GM23248 (cell line): Measurements from ENCODE around the gene SIPA1L3. TPM values are rescaled to one million over a fixed set of nuclear protein-coding genes. Genes with fewer than 3 reads are reported as not detected.

Experiments
- DNase-seq: peaks from one replicate; pipeline ENCODE4 v3.0.0-alpha.2; 2015
- H2AFZ ChIP-seq: fragments of 200-600 bp; sonication (generic); 2 replicates; pipeline ENCODE4 v1.6.1; 2016; ENCODE audit warnings: antibody characterized with exemption
- H3F3A ChIP-seq: fragments of 200-600 bp; sonication (generic); 2 replicates; pipeline ENCODE4 v1.6.1; 2016; ENCODE audit warnings: mild to moderate bottlenecking, antibody characterized with exemption, mixed run types; ENCODE audit not compliant: insufficient read depth
- H3K27ac ChIP-seq: fragments of 200-600 bp; sonication (generic); 2 replicates; pipeline ENCODE4 v1.5.1; 2016; ENCODE audit warnings: mild to moderate bottlenecking
- H3K27me3 ChIP-seq: fragments of 200-600 bp; sonication (generic); replicated peaks from 2 replicates; pipeline ENCODE4 v1.6.1; 2016; ENCODE audit warnings: mild to moderate bottlenecking; ENCODE audit not compliant: insufficient read depth
- H3K36me3 ChIP-seq: fragments of 200-600 bp; sonication (generic); 2 replicates; pipeline ENCODE4 v1.6.1; 2016; ENCODE audit warnings: low read depth, mild to moderate bottlenecking
- H3K4me1 ChIP-seq: fragments of 200-600 bp; sonication (generic); 2 replicates; pipeline ENCODE4 v1.6.1; 2016; ENCODE audit warnings: mild to moderate bottlenecking; ENCODE audit not compliant: insufficient read depth
- H3K4me2 ChIP-seq: fragments of 200-600 bp; sonication (generic); one replicate; pipeline ENCODE4 v1.6.1; 2016; ENCODE audit warnings: mild to moderate bottlenecking; ENCODE audit not compliant: unreplicated experiment
- H3K4me3 ChIP-seq: fragments of 200-600 bp; sonication (generic); 2 replicates; pipeline ENCODE4 v1.5.1; 2016; ENCODE audit warnings: mild to moderate bottlenecking
- H3K79me2 ChIP-seq: fragments of 200-600 bp; sonication (generic); 2 replicates; pipeline ENCODE4 v1.6.1; 2016; ENCODE audit warnings: mild to moderate bottlenecking; ENCODE audit not compliant: insufficient read depth
- H3K9ac ChIP-seq: fragments of 200-600 bp; sonication (generic); 2 replicates; pipeline ENCODE4 v1.6.1; 2016; ENCODE audit warnings: mild to moderate bottlenecking
- H3K9me2 ChIP-seq: fragments of 200-600 bp; sonication (generic); 2 replicates; pipeline ENCODE4 v1.6.1; 2016; ENCODE audit warnings: mixed run types, mild to moderate bottlenecking, moderate library complexity; ENCODE audit not compliant: insufficient read depth
- H3K9me3 ChIP-seq: fragments of 200-600 bp; sonication (generic); one replicate; pipeline ENCODE4 v1.6.1; 2017; ENCODE audit warnings: low read depth
- H4K20me1 ChIP-seq: fragments of 200-600 bp; sonication (generic); 2 replicates; pipeline ENCODE4 v1.6.0; 2016; ENCODE audit not compliant: insufficient read depth
- EZH2 ChIP-seq: fragments of 200-600 bp; sonication (generic); IDR thresholded peaks from 2 replicates; pipeline ENCODE4 v1.6.1; 2018; ENCODE audit warnings: antibody characterized with exemption, mild to moderate bottlenecking; ENCODE audit not compliant: insufficient read depth, poor library complexity, severe bottlenecking
- EZH2phosphoT487 ChIP-seq: fragments of 200-600 bp; sonication (generic); IDR thresholded peaks from 2 replicates; pipeline ENCODE4 v1.6.1; 2018; ENCODE audit warnings: antibody characterized with exemption, moderate library complexity, mild to moderate bottlenecking, low read depth; ENCODE audit not compliant: insufficient read depth
- WGBS, 2 experiments: methylation state at CpG; one replicate each; pipeline ENCODE4 v1.1.6; 2015 to 2017; ENCODE audit warnings: low lambda C conversion rate in 2 of 2, low coverage in 1 of 2; ENCODE audit errors: missing lambda C conversion rate in 2 of 2; 5-methylcytosine and 5-hydroxymethylcytosine counted together
- in situ Hi-C: fragments of 300-500 bp; cut with MboI; formaldehyde crosslinking; loops from 2 replicates; pipeline ENCODE4 v1.15.0; 2020
- polyA plus RNA-seq: library from polyadenylated mRNA; unstranded; fragments of >200 nt; fragmentation: Nextera tagmentation; extraction: Ambion mirVana; gene quantifications from 2 replicates; pipeline ENCODE4 v1.2.1, GENCODE V29; 2016
- total RNA-seq: library from RNA; depleted of rRNA; stranded (reverse); fragments of >200 nt; shearing (Covaris generic); gene quantifications from 2 replicates; pipeline ENCODE4 v1.2.3, GENCODE V29; 2014

Gene SIPA1L3
- total and polyA plus RNA-seq, 2 experiments from 2014 or later, result 3.7 to 12.1 TPM

- Histone ChIP-seq H3K4me2 (no peak overlapping the region), H3K4me3 (no peak overlapping the region), H3K36me3 (no peaks in the 10 kb centered on the region), H3K79me2 (peaks cover 19% of the 10 kb centered on the region), H3K27me3 (no peaks in the 10 kb centered on the region), H3K27ac (no peak overlapping the region), H3F3A (no peaks in the 10 kb centered on the region), H3K9me2 (no peaks in the 10 kb centered on the region), H3K9ac (no peak overlapping the region), H2AFZ (no peak overlapping the region), H3K4me1 (peaks cover 8% of the 10 kb centered on the region; the same call in 1 of the 2 replicates), H3K9me3 (no peaks in the 10 kb centered on the region), H4K20me1 (no peaks in the 10 kb centered on the region)
- in situ Hi-C loops, result no loop called here
- WGBS, 2 experiments, result 86 to 88% methylated on average over 18 of the region's 18 CpGs
- TF ChIP-seq EZH2phosphoT487, result no peak
- TF ChIP-seq EZH2, result no peak
- DNase-seq, result no peak
These were observed 166.1 kb downstream of the SIPA1L3 start for GRCh38 chr19:38072776-38073750.

GRCh38 chr19:38073841-38074685, 167.1 kb downstream of the SIPA1L3 start:
- TF ChIP-seq EZH2 (no peak), EZH2phosphoT487 (no peak)
- no peak for DNase-seq
- no peaks in the 10 kb centered on the region for H3K9me2 ChIP-seq

GRCh38 chr19:38076337-38076736, 169.3 kb downstream of the SIPA1L3 start:
- no peaks in the 10 kb centered on the region for H3K36me3 ChIP-seq
- in situ Hi-C loops, result loop anchor here (25.0 kb wide), 1 partner anchor 164 kb away; the partner anchor contains the start of genes SIPA1L3 and WDR87
- WGBS, 2 experiments, result 92 to 94% methylated on average over 10 of the region's 10 CpGs
- H3K9me2 ChIP-seq, result no peaks in the 10 kb centered on the region
- H4K20me1 ChIP-seq, result no peaks in the 10 kb centered on the region
- no peaks in the 10 kb centered on the region for H3K27me3 ChIP-seq
- no peak overlapping the region for H3K4me3 ChIP-seq
- H3K79me2 ChIP-seq, result peaks cover 14% of the 10 kb centered on the region; the same call in 1 of the 2 replicates
- no peak overlapping the region for H3K27ac ChIP-seq
- DNase-seq, result no peak
- H3F3A ChIP-seq, result peaks cover 20% of the 10 kb centered on the region
- TF ChIP-seq EZH2 (no peak), EZH2phosphoT487 (no peak)
- H3K9me3 ChIP-seq, result no peaks in the 10 kb centered on the region
- no peak overlapping the region for H3K4me2 ChIP-seq
- peaks cover 7% of the 10 kb centered on the region for H3K4me1 ChIP-seq
- H2AFZ ChIP-seq, result no peak overlapping the region
- no peak overlapping the region for H3K9ac ChIP-seq

More at GRCh38 chr19:38073841-38074685, 167.1 kb downstream of the SIPA1L3 start:
- Histone ChIP-seq H2AFZ (no peak overlapping the region), H3K36me3 (no peaks in the 10 kb centered on the region), H3K4me1 (peaks cover 8% of the 10 kb centered on the region; the same call in 1 of the 2 replicates), H3K79me2 (peaks cover 19% of the 10 kb centered on the region), H3K9ac (no peak overlapping the region), H3K27ac (no peak overlapping the region), H3K4me3 (no peak overlapping the region), H3K4me2 (no peak overlapping the region), H3K9me3 (no peaks in the 10 kb centered on the region), H3F3A (peaks cover 4% of the 10 kb centered on the region; the same call in 1 of the 2 replicates), H4K20me1 (no peaks in the 10 kb centered on the region), H3K27me3 (no peaks in the 10 kb centered on the region)
- in situ Hi-C loops, result no loop called here
- WGBS, 2 experiments, result 75 to 76% methylated on average over 16 of the region's 16 CpGs
